ENCODE results near the gene MRM3.
"Not testable (repeated sequence)": the region's sequence is repeated elsewhere in the genome, so short reads cannot be mapped to it uniquely, and the experiment has no call there.

The MRM3 gene

DNA sequence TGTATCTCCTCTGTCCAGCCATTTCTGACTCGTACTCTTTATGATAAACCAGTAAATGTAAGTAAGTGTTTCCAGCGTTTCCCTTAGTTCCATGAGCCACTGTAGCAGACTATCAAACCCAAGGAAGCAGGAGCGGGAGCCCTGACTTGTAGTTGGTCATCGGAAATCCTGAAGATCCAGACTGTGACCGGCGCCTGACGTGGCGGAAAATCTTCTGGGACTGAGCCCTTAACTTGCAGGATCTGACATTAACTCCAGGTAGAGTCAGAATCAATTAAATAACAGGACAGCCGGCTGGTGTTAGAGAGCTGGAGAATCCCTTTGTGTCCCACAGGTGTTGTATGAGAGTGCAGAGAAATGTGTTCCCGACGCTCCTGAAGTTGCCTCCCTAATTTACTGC, 4.1 kb upstream of the MRM3 start:
- peaks cover 58% of the 10 kb centered on the region for H3K36me3 ChIP-seq (ENCODE audit: control insufficient read depth, low read length)
- H3K27me3 ChIP-seq (ENCODE audit: control insufficient read depth, low read length): no peaks in the 10 kb centered on the region
- H3K4me3 ChIP-seq (ENCODE audit: low read length): no peak overlapping the region
- H4K20me1 ChIP-seq (ENCODE audit: control insufficient read depth, insufficient read depth, low read depth, low read length): no peaks in the 10 kb centered on the region
- no peaks in the 10 kb centered on the region for H3F3A ChIP-seq (ENCODE audit: control insufficient read depth, insufficient read depth)
- H3K9me2 ChIP-seq (replicated peaks; ENCODE audit: control insufficient read depth, low read length): no peaks in the 10 kb centered on the region
- TF ChIP-seq, protein P1, sequence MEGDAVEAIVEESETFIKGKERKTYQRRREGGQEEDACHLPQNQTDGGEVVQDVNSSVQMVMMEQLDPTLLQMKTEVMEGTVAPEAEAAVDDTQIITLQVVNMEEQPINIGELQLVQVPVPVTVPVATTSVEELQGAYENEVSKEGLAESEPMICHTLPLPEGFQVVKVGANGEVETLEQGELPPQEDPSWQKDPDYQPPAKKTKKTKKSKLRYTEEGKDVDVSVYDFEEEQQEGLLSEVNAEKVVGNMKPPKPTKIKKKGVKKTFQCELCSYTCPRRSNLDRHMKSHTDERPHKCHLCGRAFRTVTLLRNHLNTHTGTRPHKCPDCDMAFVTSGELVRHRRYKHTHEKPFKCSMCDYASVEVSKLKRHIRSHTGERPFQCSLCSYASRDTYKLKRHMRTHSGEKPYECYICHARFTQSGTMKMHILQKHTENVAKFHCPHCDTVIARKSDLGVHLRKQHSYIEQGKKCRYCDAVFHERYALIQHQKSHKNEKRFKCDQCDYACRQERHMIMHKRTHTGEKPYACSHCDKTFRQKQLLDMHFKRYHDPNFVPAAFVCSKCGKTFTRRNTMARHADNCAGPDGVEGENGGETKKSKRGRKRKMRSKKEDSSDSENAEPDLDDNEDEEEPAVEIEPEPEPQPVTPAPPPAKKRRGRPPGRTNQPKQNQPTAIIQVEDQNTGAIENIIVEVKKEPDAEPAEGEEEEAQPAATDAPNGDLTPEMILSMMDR (IDR thresholded peaks at IDR 0.05; ENCODE audit: low read depth, low read length, poor library complexity, severe bottlenecking): no peak
- no peak for TF ChIP-seq EZH2phosphoT487 (IDR thresholded peaks at IDR 0.05; ENCODE audit: borderline replicate concordance, low read length)
- no peak overlapping the region for H3K4me2 ChIP-seq (ENCODE audit: low read length)
- H3K4me1 ChIP-seq (ENCODE audit: control insufficient read depth, low read length): peaks cover 12% of the 10 kb centered on the region
- no peaks in the 10 kb centered on the region for H3K9me3 ChIP-seq (ENCODE audit: control insufficient read depth, insufficient read depth, low read length)
- peaks cover 66% of the 10 kb centered on the region for H3K79me2 ChIP-seq (ENCODE audit: control insufficient read depth, low read length)
- no peak overlapping the region for H3K27ac ChIP-seq (ENCODE audit: low read depth, low read length)

DNA sequence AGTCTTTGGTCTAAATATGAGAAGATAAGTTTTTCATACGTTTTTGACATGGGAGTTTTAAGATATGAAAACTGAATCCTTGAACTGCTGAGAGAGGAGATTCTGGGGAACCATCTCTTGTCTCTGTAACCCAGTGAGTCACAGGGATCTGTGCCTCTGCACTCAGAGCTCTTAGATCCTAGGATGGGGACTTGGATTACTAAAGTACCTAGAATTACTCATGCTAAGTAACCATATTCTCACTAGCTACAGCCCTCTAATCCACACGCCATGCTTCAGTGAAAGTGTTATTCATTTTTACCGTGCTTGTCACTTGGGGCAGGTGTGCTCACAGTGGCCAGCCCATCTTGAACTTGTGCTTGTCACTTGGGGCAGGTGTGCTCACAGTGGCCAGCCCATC, 2.0 kb downstream of the MRM3 start:
- 0 out of 2 replicates have a peak, but pooled peaks cover 4% of the 10 kb centered on the region for H4K20me1 ChIP-seq (ENCODE audit: control insufficient read depth, insufficient read depth, low read depth, low read length)
- H3K27ac ChIP-seq (ENCODE audit: low read depth, low read length): no peak overlapping the region
- H3K9me2 ChIP-seq (replicated peaks; ENCODE audit: control insufficient read depth, low read length): no peaks in the 10 kb centered on the region
- H3F3A ChIP-seq (ENCODE audit: control insufficient read depth, insufficient read depth): no peaks in the 10 kb centered on the region; the same call in 1 of the 2 replicates
- H3K79me2 ChIP-seq (ENCODE audit: control insufficient read depth, low read length): peaks cover 85% of the 10 kb centered on the region
- no peaks in the 10 kb centered on the region for H3K9me3 ChIP-seq (ENCODE audit: control insufficient read depth, insufficient read depth, low read length)
- TF ChIP-seq EZH2phosphoT487 (IDR thresholded peaks at IDR 0.05; ENCODE audit: borderline replicate concordance, low read length): no peak
- TF ChIP-seq, protein P1 (IDR thresholded peaks at IDR 0.05; ENCODE audit: low read depth, low read length, poor library complexity, severe bottlenecking): no peak
- peak overlapping the region; percentile 92 for H3K4me2 ChIP-seq (ENCODE audit: low read length)
- peak overlapping the region; percentile 94 for H3K4me3 ChIP-seq (ENCODE audit: low read length)
- no peaks in the 10 kb centered on the region for H3K27me3 ChIP-seq (ENCODE audit: control insufficient read depth, low read length)
- H3K36me3 ChIP-seq (ENCODE audit: control insufficient read depth, low read length): peaks cover 47% of the 10 kb centered on the region
- H3K4me1 ChIP-seq (ENCODE audit: control insufficient read depth, low read length): peaks cover 27% of the 10 kb centered on the region

DNA sequence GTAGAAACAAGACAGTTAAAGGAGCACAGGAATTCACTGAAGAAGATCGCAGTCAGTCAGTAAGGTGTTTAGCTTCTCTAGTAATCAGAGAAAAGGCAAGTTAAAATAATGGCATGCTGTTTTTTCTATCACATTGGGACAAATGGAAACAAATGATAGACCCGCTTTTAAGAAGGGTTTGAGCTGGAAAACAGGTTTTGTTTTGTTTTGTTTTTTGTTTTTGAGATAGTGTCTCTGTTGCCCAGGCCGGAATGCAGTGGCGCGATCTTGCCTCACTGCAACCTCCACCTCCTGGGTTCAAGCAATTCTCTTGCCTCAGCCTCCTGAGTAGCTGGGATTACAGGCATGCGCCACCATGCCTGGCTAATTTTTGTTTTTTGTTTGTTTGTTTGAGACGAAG, 3.7 kb downstream of the MRM3 start:
- Histone ChIP-seq H3K79me2 (ENCODE audit: control insufficient read depth, low read length) (peaks cover 77% of the 10 kb centered on the region), H3K36me3 (ENCODE audit: control insufficient read depth, low read length) (peaks cover 57% of the 10 kb centered on the region), H3K4me1 (ENCODE audit: control insufficient read depth, low read length) (peaks cover 26% of the 10 kb centered on the region)
- not testable (repeated sequence) for H3K9me3 ChIP-seq (ENCODE audit: control insufficient read depth, insufficient read depth, low read length); H4K20me1 ChIP-seq (ENCODE audit: control insufficient read depth, insufficient read depth, low read depth, low read length); H3K27ac ChIP-seq (ENCODE audit: low read depth, low read length); H3K4me3 ChIP-seq (ENCODE audit: low read length); H3K9me2 ChIP-seq (replicated peaks; ENCODE audit: control insufficient read depth, low read length); H3K27me3 ChIP-seq (ENCODE audit: control insufficient read depth, low read length); H3K4me2 ChIP-seq (ENCODE audit: low read length); H3F3A ChIP-seq (ENCODE audit: control insufficient read depth, insufficient read depth)

DNA sequence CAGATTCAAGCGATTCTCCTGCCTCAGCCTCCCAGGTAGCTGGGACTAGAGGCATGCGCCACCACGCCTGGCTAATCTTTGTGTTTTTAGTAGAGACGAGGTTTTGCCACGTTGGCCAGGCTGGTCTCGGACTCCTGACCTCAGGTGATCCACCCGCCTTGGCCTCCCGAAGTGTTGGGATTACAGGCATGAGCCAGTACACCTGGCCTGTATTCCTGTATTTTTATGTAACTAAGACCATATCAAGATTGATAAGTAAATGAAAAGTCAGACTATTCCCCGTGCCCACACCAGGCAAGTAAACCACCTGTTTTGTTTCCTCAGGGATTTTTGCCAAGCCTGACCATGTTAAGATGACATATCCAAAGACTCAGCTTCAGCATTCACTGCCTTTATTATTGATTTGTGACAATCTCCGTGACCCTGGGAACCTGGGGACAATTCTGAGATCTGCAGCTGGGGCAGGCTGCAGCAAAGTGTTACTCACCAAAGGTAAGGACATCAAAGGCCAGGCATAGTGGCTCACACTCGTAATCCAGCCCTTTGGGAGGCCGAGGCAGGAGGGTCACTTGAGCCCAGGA, 5.6 kb downstream of the MRM3 start:
- H3K9me2 ChIP-seq (replicated peaks; ENCODE audit: control insufficient read depth, low read length): no peaks in the 10 kb centered on the region
- no peaks in the 10 kb centered on the region for H3K27me3 ChIP-seq (ENCODE audit: control insufficient read depth, low read length)
- H3K9me3 ChIP-seq (ENCODE audit: control insufficient read depth, insufficient read depth, low read length): no peaks in the 10 kb centered on the region
- peaks cover 76% of the 10 kb centered on the region for H3K36me3 ChIP-seq (ENCODE audit: control insufficient read depth, low read length)
- H3F3A ChIP-seq (ENCODE audit: control insufficient read depth, insufficient read depth): no peaks in the 10 kb centered on the region; the same call in 1 of the 2 replicates
- peaks cover 21% of the 10 kb centered on the region for H3K4me1 ChIP-seq (ENCODE audit: control insufficient read depth, low read length)
- no peak overlapping the region for H3K4me3 ChIP-seq (ENCODE audit: low read length)
- peaks cover 59% of the 10 kb centered on the region for H3K79me2 ChIP-seq (ENCODE audit: control insufficient read depth, low read length)
- H3K4me2 ChIP-seq (ENCODE audit: low read length): no peak overlapping the region
- 0 out of 2 replicates have a peak, but pooled peaks cover 4% of the 10 kb centered on the region for H4K20me1 ChIP-seq (ENCODE audit: control insufficient read depth, insufficient read depth, low read depth, low read length)
- H3K27ac ChIP-seq (ENCODE audit: low read depth, low read length): no peak overlapping the region
- no peak for TF ChIP-seq EZH2phosphoT487 (IDR thresholded peaks at IDR 0.05; ENCODE audit: borderline replicate concordance, low read length)
- TF ChIP-seq, protein P1 (IDR thresholded peaks at IDR 0.05; ENCODE audit: low read depth, low read length, poor library complexity, severe bottlenecking): no peak

All from DOHH2 (cell line).